Liver (tissue), 3 donors: ENCODE data around the gene SERPINB1.

Experiments used
- CTCF ChIP-seq: fragments of 150-350 bp; IDR thresholded peaks from 2 replicates; pipeline ENCODE4 v1.5.1; 2017; ENCODE audit warnings: improper control_type of control experiment, low read depth, low read length; ENCODE audit not compliant: missing input control
- MAX ChIP-seq: IDR thresholded peaks from 2 replicates; pipeline ENCODE4 v1.6.1; 2016; ENCODE audit warnings: antibody characterized with exemption
- RAD21 ChIP-seq, 2 donors: IDR thresholded peaks; 2 replicates each; pipeline ENCODE4 v1.6.1; 2016; ENCODE audit warnings: antibody characterized with exemption in 2 of 2, mild to moderate bottlenecking in 2 of 2
- REST ChIP-seq: IDR thresholded peaks from 2 replicates; pipeline ENCODE4 v1.6.1; 2016; ENCODE audit warnings: antibody characterized with exemption, mild to moderate bottlenecking
- ZBTB33 ChIP-seq: IDR thresholded peaks from 2 replicates; pipeline ENCODE4 v1.6.1; 2016; ENCODE audit warnings: antibody characterized with exemption
- donor health status: healthy.
- donor health status: healthy.

- no peak for TF ChIP-seq ZBTB33
- no peak for TF ChIP-seq RAD21 (IDR thresholded peaks at IDR 0.05)
- no peak for TF ChIP-seq CTCF
- TF ChIP-seq REST = no peak
- TF ChIP-seq MAX = no peak
Measured at GRCh38 chr6:2800552-2801316, 40.9 kb downstream of the SERPINB1 start.
